Ovary (tissue), 3 donors: ENCODE data around the gene MRPL55.

ENCODE experiments used
- EP300 ChIP-seq: sonication (generic); formaldehyde crosslinking; IDR thresholded peaks from one replicate; pipeline ENCODE4 v1.6.1; 2017; ENCODE audit warnings: antibody characterized with exemption
- POLR2A ChIP-seq: fragments of 450-650 bp; IDR thresholded peaks from one replicate; pipeline ENCODE4 v1.6.1; 2017; ENCODE audit warnings: antibody characterized with exemption, mild to moderate bottlenecking, moderate library complexity
- TF ChIP-seq, protein P1 (sequence below), 3 donors: fragments of 450-650 bp in 2 of 3; fragments of 200-600 bp in 1 of 3; IDR thresholded peaks; one replicate each; pipeline versions ENCODE4 v1.5.1 to v1.8.0; 2016 to 2022; ENCODE audit warnings: antibody characterized with exemption in 3 of 3, mild to moderate bottlenecking in 1 of 3
- donor health status: DM: no; HTN: no; CAD: no.

GRCh38 chr1:228095161-228095560, 13.9 kb downstream of the MRPL55 start:
- TF ChIP-seq, protein P1, sequence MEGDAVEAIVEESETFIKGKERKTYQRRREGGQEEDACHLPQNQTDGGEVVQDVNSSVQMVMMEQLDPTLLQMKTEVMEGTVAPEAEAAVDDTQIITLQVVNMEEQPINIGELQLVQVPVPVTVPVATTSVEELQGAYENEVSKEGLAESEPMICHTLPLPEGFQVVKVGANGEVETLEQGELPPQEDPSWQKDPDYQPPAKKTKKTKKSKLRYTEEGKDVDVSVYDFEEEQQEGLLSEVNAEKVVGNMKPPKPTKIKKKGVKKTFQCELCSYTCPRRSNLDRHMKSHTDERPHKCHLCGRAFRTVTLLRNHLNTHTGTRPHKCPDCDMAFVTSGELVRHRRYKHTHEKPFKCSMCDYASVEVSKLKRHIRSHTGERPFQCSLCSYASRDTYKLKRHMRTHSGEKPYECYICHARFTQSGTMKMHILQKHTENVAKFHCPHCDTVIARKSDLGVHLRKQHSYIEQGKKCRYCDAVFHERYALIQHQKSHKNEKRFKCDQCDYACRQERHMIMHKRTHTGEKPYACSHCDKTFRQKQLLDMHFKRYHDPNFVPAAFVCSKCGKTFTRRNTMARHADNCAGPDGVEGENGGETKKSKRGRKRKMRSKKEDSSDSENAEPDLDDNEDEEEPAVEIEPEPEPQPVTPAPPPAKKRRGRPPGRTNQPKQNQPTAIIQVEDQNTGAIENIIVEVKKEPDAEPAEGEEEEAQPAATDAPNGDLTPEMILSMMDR (IDR thresholded peaks at IDR 0.05) = no peak
- TF ChIP-seq POLR2A = no peak
- no peak for TF ChIP-seq EP300
